ENCODE measurements around the gene CSTPP1.

- no peak for TF ChIP-seq CTCF (IDR thresholded peaks at IDR 0.05; ENCODE audit: insufficient read depth, low read length)
- no peak for TF ChIP-seq POLR2AphosphoS5 (IDR thresholded peaks at IDR 0.05; ENCODE audit: low read depth)
- TF ChIP-seq, protein P1, sequence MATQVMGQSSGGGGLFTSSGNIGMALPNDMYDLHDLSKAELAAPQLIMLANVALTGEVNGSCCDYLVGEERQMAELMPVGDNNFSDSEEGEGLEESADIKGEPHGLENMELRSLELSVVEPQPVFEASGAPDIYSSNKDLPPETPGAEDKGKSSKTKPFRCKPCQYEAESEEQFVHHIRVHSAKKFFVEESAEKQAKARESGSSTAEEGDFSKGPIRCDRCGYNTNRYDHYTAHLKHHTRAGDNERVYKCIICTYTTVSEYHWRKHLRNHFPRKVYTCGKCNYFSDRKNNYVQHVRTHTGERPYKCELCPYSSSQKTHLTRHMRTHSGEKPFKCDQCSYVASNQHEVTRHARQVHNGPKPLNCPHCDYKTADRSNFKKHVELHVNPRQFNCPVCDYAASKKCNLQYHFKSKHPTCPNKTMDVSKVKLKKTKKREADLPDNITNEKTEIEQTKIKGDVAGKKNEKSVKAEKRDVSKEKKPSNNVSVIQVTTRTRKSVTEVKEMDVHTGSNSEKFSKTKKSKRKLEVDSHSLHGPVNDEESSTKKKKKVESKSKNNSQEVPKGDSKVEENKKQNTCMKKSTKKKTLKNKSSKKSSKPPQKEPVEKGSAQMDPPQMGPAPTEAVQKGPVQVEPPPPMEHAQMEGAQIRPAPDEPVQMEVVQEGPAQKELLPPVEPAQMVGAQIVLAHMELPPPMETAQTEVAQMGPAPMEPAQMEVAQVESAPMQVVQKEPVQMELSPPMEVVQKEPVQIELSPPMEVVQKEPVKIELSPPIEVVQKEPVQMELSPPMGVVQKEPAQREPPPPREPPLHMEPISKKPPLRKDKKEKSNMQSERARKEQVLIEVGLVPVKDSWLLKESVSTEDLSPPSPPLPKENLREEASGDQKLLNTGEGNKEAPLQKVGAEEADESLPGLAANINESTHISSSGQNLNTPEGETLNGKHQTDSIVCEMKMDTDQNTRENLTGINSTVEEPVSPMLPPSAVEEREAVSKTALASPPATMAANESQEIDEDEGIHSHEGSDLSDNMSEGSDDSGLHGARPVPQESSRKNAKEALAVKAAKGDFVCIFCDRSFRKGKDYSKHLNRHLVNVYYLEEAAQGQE (IDR thresholded peaks at IDR 0.05; ENCODE audit: insufficient replicate concordance, low read depth) = no peak
- no peak for TF ChIP-seq GABPA (IDR thresholded peaks at IDR 0.05; ENCODE audit: low read depth)
Observed at GRCh38 chr11:46888636-46889035, 47.9 kb upstream of the CSTPP1 start.

All from HL-60 (cell line).